ENCODE measurements around the gene HOXA7.

Gene HOXA7

GRCh38 chr7:27148756-27149641, 7.5 kb downstream of the HOXA7 start:
- peak overlapping the region; percentile 14 for H3K4me3 ChIP-seq (ENCODE audit: extremely low read depth, insufficient read depth, low read length, poor library complexity, severe bottlenecking)
- H3K4me1 ChIP-seq (ENCODE audit: control insufficient read depth, insufficient read depth, low read length, poor library complexity, severe bottlenecking), result no peaks in the 10 kb centered on the region
- H3K27ac ChIP-seq (ENCODE audit: low read depth, low read length, severe bottlenecking), result peak overlapping the region; percentile 47
- H3K9me3 ChIP-seq (ENCODE audit: control insufficient read depth, low read length), result peaks cover 3% of the 10 kb centered on the region
- no peaks in the 10 kb centered on the region for H3K36me3 ChIP-seq (ENCODE audit: control insufficient read depth, insufficient read depth, low read length)
- WGBS, 2 experiments (ENCODE audit: insufficient coverage in 2 of 2), result 32 to 38% methylated on average over 26 to 27 of the region's 30 CpGs

- H3K9me3 ChIP-seq (ENCODE audit: control insufficient read depth, low read length), result peaks cover 3% of the 10 kb centered on the region
- no peaks in the 10 kb centered on the region for H3K4me1 ChIP-seq (ENCODE audit: control insufficient read depth, insufficient read depth, low read length, poor library complexity, severe bottlenecking)
- peak overlapping the region; percentile 18 for H3K27ac ChIP-seq (ENCODE audit: low read depth, low read length, severe bottlenecking)
- peak overlapping the region; percentile 14 for H3K4me3 ChIP-seq (ENCODE audit: extremely low read depth, insufficient read depth, low read length, poor library complexity, severe bottlenecking)
- H3K36me3 ChIP-seq (ENCODE audit: control insufficient read depth, insufficient read depth, low read length), result no peaks in the 10 kb centered on the region
- WGBS, 2 experiments (ENCODE audit: insufficient coverage in 2 of 2), result 26 to 29% methylated on average over 18 to 27 of the region's 28 CpGs
Measured at GRCh38 chr7:27148031-27148755, 8.3 kb downstream of the HOXA7 start.

GRCh38 chr7:27147199-27148030, 9.1 kb downstream of the HOXA7 start, which contains the start of gene HOXA6:
TSS of gene HOXA6 (minus strand) at chr7:27147774. CDS start at chr7:27147749, 25 bp downstream.
- Histone ChIP-seq H3K4me1 (ENCODE audit: control insufficient read depth, insufficient read depth, low read length, poor library complexity, severe bottlenecking) (peaks cover 3% of the 10 kb centered on the region), H3K4me3 (ENCODE audit: extremely low read depth, insufficient read depth, low read length, poor library complexity, severe bottlenecking) (peak within 1 kb of the TSS; percentile 14), H3K36me3 (ENCODE audit: control insufficient read depth, insufficient read depth, low read length) (no peaks in the 10 kb centered on the region), H3K9me3 (ENCODE audit: control insufficient read depth, low read length) (peaks cover 3% of the 10 kb centered on the region), H3K27ac (ENCODE audit: low read depth, low read length, severe bottlenecking) (peak within 1 kb of the TSS; percentile 18)
- 17 to 30% methylated on average over 55 to 57 of the region's 63 CpGs for WGBS, 2 experiments (ENCODE audit: insufficient coverage in 2 of 2)

- 56 to 89% methylated on average over 1 to 5 of the region's 5 CpGs for WGBS, 2 experiments (ENCODE audit: insufficient coverage in 2 of 2)
Measured at GRCh38 chr7:27146491-27147198, 9.8 kb downstream of the HOXA7 start.

GRCh38 chr7:27145914-27146412, 10.5 kb downstream of the HOXA7 start:
- Histone ChIP-seq H3K36me3 (ENCODE audit: control insufficient read depth, insufficient read depth, low read length) (no peaks in the 10 kb centered on the region), H3K9me3 (ENCODE audit: control insufficient read depth, low read length) (peaks cover 3% of the 10 kb centered on the region), H3K4me1 (ENCODE audit: control insufficient read depth, insufficient read depth, low read length, poor library complexity, severe bottlenecking) (peaks cover 3% of the 10 kb centered on the region), H3K27ac (ENCODE audit: low read depth, low read length, severe bottlenecking) (no peak overlapping the region), H3K4me3 (ENCODE audit: extremely low read depth, insufficient read depth, low read length, poor library complexity, severe bottlenecking) (no peak overlapping the region)
- 46 to 64% methylated on average over 2 to 3 of the region's 11 CpGs for WGBS, 2 experiments (ENCODE audit: insufficient coverage in 2 of 2)

More at GRCh38 chr7:27146491-27147198, 9.8 kb downstream of the HOXA7 start:
- H3K27ac ChIP-seq (ENCODE audit: low read depth, low read length, severe bottlenecking), result no peak overlapping the region
- no peaks in the 10 kb centered on the region for H3K36me3 ChIP-seq (ENCODE audit: control insufficient read depth, insufficient read depth, low read length)
- H3K4me3 ChIP-seq (ENCODE audit: extremely low read depth, insufficient read depth, low read length, poor library complexity, severe bottlenecking), result no peak overlapping the region
- H3K4me1 ChIP-seq (ENCODE audit: control insufficient read depth, insufficient read depth, low read length, poor library complexity, severe bottlenecking), result peaks cover 3% of the 10 kb centered on the region
- peaks cover 3% of the 10 kb centered on the region for H3K9me3 ChIP-seq (ENCODE audit: control insufficient read depth, low read length)

- WGBS, 2 experiments (ENCODE audit: insufficient coverage in 2 of 2), result 66 to 68% methylated on average over 33 to 44 of the region's 47 CpGs
- H3K36me3 ChIP-seq (ENCODE audit: control insufficient read depth, insufficient read depth, low read length), result no peaks in the 10 kb centered on the region
- no peak overlapping the region for H3K27ac ChIP-seq (ENCODE audit: low read depth, low read length, severe bottlenecking)
- H3K4me3 ChIP-seq (ENCODE audit: extremely low read depth, insufficient read depth, low read length, poor library complexity, severe bottlenecking), result no peak overlapping the region
- H3K9me3 ChIP-seq (ENCODE audit: control insufficient read depth, low read length), result peaks cover 3% of the 10 kb centered on the region
- peaks cover 3% of the 10 kb centered on the region for H3K4me1 ChIP-seq (ENCODE audit: control insufficient read depth, insufficient read depth, low read length, poor library complexity, severe bottlenecking)
Measured at GRCh38 chr7:27145165-27145913, 11.1 kb downstream of the HOXA7 start.

GRCh38 chr7:27144781-27145164, 11.7 kb downstream of the HOXA7 start:
- H3K27ac ChIP-seq (ENCODE audit: low read depth, low read length, severe bottlenecking), result no peak overlapping the region
- H3K4me1 ChIP-seq (ENCODE audit: control insufficient read depth, insufficient read depth, low read length, poor library complexity, severe bottlenecking), result peaks cover 3% of the 10 kb centered on the region
- H3K4me3 ChIP-seq (ENCODE audit: extremely low read depth, insufficient read depth, low read length, poor library complexity, severe bottlenecking), result no peak overlapping the region
- 19 to 21% methylated on average over 31 of the region's 31 CpGs for WGBS, 2 experiments (ENCODE audit: insufficient coverage in 2 of 2)
- H3K36me3 ChIP-seq (ENCODE audit: control insufficient read depth, insufficient read depth, low read length), result no peaks in the 10 kb centered on the region
- peaks cover 3% of the 10 kb centered on the region for H3K9me3 ChIP-seq (ENCODE audit: control insufficient read depth, low read length)

- WGBS, 2 experiments (ENCODE audit: insufficient coverage in 2 of 2), result 48% methylated on average over 27 to 28 of the region's 40 CpGs
- Histone ChIP-seq H3K4me3 (ENCODE audit: extremely low read depth, insufficient read depth, low read length, poor library complexity, severe bottlenecking) (no peak overlapping the region), H3K27ac (ENCODE audit: low read depth, low read length, severe bottlenecking) (no peak overlapping the region), H3K9me3 (ENCODE audit: control insufficient read depth, low read length) (peaks cover 3% of the 10 kb centered on the region), H3K36me3 (ENCODE audit: control insufficient read depth, insufficient read depth, low read length) (no peaks in the 10 kb centered on the region), H3K4me1 (ENCODE audit: control insufficient read depth, insufficient read depth, low read length, poor library complexity, severe bottlenecking) (peaks cover 3% of the 10 kb centered on the region)
Measured at GRCh38 chr7:27143950-27144780, 12.3 kb downstream of the HOXA7 start.

Measured in mesodermal cell (in vitro differentiated cells).